ENCODE measurements around the gene PSMG4.

DNA sequence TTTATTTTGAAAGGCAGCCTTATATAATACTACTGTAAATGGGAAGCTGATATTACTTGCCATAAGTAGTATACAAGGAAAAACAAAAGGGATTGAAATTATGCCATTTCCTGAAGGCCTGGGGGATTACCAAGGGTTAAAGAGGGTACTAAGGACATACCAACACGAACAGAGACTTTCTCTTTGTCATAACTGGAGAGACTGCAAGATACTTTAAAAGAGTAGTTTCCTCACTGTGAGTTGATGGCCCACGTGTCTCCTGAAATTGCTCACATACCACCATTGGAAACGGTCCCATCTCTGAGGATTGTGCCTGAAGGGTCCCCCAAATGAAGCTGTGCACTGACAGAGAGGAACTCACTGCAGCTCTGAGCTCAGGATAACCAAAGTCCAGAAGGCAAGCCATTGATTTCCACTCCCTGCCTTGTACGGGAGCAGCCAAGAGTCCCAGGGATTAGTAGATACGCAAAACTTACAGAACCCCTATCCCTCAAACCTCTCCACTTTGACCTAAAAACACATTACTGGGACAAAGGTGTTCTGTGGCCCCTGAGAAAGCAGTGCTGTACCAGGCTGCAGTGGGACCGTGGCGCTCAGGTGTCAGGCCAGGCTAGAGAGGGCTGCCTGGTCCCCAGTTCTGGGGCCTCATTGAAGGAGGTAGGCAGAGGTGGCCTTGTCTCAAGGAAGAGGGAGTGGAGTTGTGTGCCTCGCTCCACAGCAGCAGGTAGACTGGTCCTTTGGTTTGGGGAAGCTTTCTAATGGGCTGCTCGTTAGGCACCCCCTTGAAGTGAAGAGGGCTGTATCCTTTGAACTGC, 15.2 kb downstream of the PSMG4 start:
- TF ChIP-seq, protein P1, sequence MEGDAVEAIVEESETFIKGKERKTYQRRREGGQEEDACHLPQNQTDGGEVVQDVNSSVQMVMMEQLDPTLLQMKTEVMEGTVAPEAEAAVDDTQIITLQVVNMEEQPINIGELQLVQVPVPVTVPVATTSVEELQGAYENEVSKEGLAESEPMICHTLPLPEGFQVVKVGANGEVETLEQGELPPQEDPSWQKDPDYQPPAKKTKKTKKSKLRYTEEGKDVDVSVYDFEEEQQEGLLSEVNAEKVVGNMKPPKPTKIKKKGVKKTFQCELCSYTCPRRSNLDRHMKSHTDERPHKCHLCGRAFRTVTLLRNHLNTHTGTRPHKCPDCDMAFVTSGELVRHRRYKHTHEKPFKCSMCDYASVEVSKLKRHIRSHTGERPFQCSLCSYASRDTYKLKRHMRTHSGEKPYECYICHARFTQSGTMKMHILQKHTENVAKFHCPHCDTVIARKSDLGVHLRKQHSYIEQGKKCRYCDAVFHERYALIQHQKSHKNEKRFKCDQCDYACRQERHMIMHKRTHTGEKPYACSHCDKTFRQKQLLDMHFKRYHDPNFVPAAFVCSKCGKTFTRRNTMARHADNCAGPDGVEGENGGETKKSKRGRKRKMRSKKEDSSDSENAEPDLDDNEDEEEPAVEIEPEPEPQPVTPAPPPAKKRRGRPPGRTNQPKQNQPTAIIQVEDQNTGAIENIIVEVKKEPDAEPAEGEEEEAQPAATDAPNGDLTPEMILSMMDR (IDR thresholded peaks at IDR 0.05) = no peak
- TF ChIP-seq POLR2AphosphoS5 (IDR thresholded peaks at IDR 0.05; ENCODE audit: low read depth, low read length) = no peak
- TF ChIP-seq, protein P2, sequence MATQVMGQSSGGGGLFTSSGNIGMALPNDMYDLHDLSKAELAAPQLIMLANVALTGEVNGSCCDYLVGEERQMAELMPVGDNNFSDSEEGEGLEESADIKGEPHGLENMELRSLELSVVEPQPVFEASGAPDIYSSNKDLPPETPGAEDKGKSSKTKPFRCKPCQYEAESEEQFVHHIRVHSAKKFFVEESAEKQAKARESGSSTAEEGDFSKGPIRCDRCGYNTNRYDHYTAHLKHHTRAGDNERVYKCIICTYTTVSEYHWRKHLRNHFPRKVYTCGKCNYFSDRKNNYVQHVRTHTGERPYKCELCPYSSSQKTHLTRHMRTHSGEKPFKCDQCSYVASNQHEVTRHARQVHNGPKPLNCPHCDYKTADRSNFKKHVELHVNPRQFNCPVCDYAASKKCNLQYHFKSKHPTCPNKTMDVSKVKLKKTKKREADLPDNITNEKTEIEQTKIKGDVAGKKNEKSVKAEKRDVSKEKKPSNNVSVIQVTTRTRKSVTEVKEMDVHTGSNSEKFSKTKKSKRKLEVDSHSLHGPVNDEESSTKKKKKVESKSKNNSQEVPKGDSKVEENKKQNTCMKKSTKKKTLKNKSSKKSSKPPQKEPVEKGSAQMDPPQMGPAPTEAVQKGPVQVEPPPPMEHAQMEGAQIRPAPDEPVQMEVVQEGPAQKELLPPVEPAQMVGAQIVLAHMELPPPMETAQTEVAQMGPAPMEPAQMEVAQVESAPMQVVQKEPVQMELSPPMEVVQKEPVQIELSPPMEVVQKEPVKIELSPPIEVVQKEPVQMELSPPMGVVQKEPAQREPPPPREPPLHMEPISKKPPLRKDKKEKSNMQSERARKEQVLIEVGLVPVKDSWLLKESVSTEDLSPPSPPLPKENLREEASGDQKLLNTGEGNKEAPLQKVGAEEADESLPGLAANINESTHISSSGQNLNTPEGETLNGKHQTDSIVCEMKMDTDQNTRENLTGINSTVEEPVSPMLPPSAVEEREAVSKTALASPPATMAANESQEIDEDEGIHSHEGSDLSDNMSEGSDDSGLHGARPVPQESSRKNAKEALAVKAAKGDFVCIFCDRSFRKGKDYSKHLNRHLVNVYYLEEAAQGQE (IDR thresholded peaks at IDR 0.05; ENCODE audit: insufficient read depth in 1 of 2, low read depth in 2 of 2, low read length in 1 of 2) = no peak
- no peak for TF ChIP-seq TCF7L2 (IDR thresholded peaks at IDR 0.05; ENCODE audit: low read depth, low read length)
